Fibroblast of the aortic adventitia (primary cell): ENCODE data around the gene UNC79. TPM values are rescaled to one million over a fixed set of nuclear protein-coding genes. Genes with fewer than 3 reads are reported as not detected.

ENCODE experiments used
- DNase-seq: peaks from one replicate; pipeline ENCODE4 v3.0.0-alpha.2; 2010; ENCODE audit warnings: low read depth
- H3K4me3 ChIP-seq: 2 replicates; pipeline ENCODE4 v1.5.1; 2011; ENCODE audit warnings: low read depth, mild to moderate bottlenecking, control low read depth, low read length, moderate library complexity
- total RNA-seq: library from RNA; depleted of rRNA; stranded (reverse); fragments of >200 nt; gene quantifications from 2 replicates; pipeline ENCODE4 v1.2.3, GENCODE V29; 2012; ENCODE audit warnings: low replicate concordance
- TF ChIP-seq, protein P1 (sequence below): IDR thresholded peaks from 2 replicates; pipeline ENCODE4 v1.5.1; 2011; ENCODE audit warnings: mild to moderate bottlenecking, low read length, control low read depth, inconsistent platforms; ENCODE audit not compliant: insufficient read depth

The UNC79 gene
- total RNA-seq, 1 donor, result 0.09 TPM

DNA sequence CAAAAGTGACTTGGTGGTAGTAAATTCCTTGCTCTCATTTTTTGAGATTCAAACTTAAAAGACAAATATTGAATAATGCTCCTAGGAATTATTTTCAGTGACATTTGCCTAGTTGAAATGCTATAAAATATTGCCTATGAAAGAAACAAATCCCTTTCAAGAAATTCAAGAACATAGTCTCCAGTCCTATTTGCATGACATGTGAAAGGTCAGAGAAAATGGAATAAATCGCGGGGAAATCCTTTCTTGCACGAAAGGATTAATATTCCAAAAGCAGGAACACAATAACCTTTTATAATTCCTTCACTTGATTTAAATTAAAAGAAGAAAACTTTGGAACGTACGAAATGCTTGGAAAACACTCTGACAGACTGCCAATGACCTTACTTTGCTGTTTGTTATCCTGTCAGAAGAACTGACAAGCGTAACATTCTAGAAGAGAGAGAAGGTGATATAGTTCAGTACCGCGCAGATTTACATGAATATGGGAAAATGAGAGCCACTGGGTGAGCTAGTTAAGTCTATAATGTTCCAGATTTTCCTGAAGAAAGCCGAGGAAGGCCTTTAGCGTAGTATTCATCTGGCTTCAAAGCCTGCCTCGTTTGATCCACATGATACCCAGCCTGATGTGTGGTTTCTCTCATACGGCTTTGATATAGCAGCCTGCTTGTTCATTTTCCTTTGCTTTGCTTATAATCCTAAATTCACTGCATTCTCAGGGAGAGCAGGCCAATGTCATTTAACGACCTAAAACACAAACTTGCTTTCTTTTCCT, 254.6 kb downstream of the UNC79 start:
- H3K4me3 ChIP-seq, result no peak overlapping the region
- no peak for DNase-seq
- TF ChIP-seq, protein P1, sequence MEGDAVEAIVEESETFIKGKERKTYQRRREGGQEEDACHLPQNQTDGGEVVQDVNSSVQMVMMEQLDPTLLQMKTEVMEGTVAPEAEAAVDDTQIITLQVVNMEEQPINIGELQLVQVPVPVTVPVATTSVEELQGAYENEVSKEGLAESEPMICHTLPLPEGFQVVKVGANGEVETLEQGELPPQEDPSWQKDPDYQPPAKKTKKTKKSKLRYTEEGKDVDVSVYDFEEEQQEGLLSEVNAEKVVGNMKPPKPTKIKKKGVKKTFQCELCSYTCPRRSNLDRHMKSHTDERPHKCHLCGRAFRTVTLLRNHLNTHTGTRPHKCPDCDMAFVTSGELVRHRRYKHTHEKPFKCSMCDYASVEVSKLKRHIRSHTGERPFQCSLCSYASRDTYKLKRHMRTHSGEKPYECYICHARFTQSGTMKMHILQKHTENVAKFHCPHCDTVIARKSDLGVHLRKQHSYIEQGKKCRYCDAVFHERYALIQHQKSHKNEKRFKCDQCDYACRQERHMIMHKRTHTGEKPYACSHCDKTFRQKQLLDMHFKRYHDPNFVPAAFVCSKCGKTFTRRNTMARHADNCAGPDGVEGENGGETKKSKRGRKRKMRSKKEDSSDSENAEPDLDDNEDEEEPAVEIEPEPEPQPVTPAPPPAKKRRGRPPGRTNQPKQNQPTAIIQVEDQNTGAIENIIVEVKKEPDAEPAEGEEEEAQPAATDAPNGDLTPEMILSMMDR, result no peak

DNA sequence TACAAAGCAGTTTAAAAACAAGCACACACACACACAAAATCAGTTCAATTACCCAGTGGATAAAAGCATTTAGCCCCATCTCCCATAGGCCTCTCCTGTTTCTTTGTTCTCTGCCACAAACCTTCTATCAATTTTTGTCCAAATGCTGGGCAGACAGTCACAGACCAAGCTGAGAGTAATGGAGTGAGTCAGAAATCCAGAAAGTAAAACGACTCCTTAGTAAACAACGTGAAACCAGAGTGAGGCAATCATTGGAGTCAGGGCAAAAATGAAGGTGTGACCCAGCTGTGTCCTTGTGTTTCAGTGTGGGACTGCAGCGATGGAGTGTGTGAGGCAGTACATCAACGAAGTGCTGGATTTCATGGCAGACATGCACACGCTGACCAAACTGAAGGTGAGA, 255.5 kb downstream of the UNC79 start:
- TF ChIP-seq, protein P1, result no peak
- no peak for DNase-seq
- H3K4me3 ChIP-seq, result no peak overlapping the region

DNA sequence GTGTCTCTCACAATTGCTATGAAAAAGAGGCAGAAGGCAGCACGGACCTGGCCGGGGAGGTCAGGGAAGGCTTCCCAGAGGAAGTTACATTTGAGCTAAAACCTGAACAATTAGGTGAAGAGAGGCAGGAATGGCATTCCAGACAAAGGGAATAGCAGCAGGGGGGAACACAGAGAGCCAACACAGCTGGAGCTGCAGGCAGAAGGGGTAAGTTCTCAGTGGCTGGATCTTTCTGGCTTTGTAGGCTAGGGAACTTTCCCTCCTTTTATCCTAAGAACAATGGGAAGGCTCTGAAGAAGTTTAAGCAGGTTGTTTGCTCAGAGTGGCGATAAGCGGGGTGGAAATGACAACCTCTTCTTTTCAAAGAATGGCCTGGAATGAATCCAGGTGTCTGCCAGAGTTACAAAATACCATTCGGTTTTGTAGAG, 257.5 kb downstream of the UNC79 start:
- TF ChIP-seq, protein P1, result no peak
- DNase-seq, result no peak

DNA sequence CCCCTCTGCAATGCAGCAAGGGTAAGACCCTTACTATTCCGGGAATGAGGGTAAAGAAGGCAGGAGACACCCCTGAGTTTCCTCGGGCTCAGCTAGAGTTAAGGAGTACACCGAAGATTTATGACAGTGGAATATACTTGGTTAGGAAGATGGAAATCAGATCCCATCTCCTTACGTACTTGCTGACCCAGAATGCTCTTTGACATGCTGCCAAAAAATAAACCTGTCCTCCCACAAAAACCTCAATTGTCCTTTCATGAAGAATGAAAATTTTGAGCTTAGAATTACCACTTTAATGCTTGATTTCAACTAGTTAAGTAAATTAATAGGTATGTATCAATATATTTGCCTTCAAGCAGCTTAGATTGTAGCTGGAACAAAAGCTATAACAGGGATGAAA, 258.1 kb downstream of the UNC79 start:
- H3K4me3 ChIP-seq, result no peak overlapping the region
- TF ChIP-seq, protein P1, result no peak
- DNase-seq, result no peak

More for the DNA sequence above, 257.5 kb downstream of the UNC79 start:
- H3K4me3 ChIP-seq, result no peak overlapping the region

DNA sequence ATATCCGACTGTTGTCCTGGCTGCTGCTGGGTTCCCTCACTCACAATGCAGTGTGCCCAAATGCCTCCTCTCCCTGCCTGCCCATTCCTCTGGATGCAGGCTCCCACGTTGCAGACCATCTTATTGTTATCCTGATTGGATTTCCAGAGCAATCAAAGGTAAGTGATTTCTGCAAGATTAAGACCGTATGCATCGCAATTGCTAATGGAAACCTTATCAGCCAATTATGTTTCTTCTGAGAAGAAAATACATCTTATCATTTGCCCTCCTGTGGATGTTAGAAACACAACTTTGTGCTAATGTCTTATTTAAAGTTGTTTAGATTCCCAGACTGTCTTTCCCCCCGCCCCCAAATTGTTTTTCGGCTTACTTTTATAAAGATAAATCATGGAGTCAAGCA, 259.4 kb downstream of the UNC79 start:
- TF ChIP-seq, protein P1, result no peak
- no peak overlapping the region for H3K4me3 ChIP-seq
- no peak for DNase-seq

DNA sequence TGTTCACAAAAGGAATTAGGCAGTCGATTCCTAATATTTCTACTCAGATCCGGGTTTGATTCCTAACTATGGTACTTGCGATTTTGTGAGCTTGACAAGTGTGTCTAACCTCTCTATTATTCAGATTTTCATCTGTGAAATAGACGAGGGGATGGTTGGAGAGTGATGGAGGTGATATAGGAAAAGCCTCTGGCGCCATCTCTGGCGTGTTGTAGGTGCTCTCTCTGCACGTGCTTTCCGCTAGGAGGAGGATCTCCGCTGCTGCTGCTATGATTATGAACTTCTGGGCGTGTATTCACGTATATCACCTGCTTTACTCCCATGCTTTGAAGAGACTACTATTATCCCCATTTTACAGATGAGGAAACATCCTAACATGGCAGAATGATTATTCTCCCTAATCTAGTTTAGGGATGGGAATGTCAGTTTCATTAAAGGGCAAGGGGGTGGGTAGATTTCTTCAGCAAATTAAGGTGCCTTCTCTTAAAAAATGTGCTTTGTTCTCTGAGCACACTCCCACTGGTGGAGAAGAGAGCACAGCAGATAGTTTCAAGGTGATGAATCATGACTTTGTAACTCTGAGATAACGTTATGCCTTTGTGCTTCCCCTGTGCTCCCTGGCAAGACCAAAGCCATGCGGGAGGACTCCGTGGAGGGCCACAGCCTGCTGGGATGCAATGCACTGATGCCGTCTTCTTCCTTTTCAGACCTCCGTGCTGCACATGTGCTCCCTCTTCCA, 260.5 kb downstream of the UNC79 start:
- TF ChIP-seq, protein P1, result no peak

More for the DNA sequence above, 260.5 kb downstream of the UNC79 start:
- no peak overlapping the region for H3K4me3 ChIP-seq
- no peak for DNase-seq
